NCI-H187 (cell line): ENCODE results near the gene LENG9.
"Not testable (repeated sequence)": the region's sequence is repeated elsewhere in the genome, so short reads cannot be mapped to it uniquely, and the experiment has no call there.

Experiments used
- DNase-seq, 2 experiments: peaks; one replicate each; lab custom pipeline; 2025; lab: John Stamatoyannopoulos, UW

Gene LENG9

DNA sequence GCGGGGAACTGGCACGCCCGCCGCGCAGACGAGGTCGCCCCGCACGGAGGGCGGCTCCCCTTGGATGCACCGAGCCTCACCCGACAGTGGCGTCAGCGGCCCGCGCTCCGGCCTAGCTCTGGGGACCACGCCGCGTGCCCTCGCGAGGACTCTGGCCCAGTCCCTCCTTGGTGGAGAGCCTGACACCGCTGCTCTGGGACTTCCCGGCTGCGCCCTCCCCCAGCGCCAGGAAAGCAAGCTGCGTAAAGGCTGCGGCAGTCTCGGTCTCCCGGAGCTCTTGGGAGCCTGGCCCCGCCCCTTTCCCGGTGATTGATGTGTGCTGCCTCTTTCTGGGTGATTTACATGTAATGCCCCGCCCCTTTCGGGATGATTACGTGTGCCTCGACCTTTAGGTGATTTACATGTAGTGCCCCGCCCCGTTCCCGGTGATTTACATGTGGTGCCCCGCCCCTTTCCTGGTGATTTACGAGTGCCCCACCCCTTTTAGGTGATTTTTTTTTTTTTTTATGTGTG lies at the start of gene LENG9:
TSS of gene LENG9 (minus strand) at position 248 of the 513 bp plus-strand sequence. CDS start 252 bp downstream, outside the sequence.
- DNase-seq, result peak; percentile 31 to 74

DNA sequence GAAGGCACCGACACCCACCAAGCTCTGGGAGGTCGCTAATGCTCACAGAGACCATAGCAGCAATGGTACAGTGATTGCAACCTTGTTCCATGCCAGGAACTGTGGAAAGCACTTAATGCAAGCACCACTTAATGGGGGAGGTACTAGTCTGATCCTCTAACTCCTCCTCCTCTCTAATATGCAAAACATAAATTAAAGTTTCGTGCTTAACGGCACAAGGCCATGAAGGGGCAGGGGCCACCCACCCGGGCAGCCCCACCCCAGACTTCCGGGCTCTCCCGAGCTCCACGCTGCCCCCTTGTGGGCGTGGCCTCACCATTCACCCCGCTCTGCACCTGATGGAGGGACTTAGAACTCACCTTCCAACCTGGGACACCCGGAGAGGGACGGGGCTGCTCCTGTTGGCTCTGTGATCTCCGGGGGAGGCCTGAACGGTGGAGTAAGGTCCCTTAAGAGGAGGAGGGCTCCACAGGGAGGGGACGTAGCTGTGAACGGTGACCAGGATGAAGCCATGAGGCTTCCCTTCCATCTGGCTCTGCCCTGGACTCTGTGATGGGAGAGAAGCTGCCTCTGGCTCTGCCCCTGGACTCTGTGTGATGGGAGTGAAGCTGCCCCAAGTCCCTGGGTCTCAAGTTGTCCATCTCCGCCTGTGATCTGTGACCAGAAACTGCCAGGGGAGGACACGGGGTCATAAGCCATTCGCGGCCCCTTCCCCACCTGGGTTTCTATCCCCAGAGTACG lies 45.8 kb upstream of the LENG9 start:
- DNase-seq, result not testable (repeated sequence)

DNA sequence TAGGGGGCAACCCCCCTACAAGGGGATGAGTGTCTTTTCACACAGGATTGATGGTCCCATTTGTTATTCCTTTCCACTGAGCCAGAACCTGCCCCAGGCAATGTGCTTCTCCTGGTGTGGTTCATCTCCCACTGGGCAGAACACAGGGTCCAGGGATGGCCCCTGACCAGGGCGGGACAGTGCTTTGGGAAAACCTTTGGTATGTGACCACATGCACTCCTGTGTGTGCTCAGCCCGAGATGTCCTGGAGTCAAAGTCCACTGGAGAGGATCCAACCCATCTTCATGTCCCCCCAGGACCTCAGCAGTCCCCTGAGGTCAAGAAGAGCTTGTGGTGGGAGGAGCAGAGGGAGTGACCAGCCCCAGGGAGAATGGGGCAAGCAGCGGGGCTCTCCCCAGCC lies 44.9 kb upstream of the LENG9 start:
- DNase-seq, result not testable (repeated sequence)

- no peak for DNase-seq
Measured at GRCh38 chr19:54507824-54508223, 44.2 kb upstream of the LENG9 start.

DNA sequence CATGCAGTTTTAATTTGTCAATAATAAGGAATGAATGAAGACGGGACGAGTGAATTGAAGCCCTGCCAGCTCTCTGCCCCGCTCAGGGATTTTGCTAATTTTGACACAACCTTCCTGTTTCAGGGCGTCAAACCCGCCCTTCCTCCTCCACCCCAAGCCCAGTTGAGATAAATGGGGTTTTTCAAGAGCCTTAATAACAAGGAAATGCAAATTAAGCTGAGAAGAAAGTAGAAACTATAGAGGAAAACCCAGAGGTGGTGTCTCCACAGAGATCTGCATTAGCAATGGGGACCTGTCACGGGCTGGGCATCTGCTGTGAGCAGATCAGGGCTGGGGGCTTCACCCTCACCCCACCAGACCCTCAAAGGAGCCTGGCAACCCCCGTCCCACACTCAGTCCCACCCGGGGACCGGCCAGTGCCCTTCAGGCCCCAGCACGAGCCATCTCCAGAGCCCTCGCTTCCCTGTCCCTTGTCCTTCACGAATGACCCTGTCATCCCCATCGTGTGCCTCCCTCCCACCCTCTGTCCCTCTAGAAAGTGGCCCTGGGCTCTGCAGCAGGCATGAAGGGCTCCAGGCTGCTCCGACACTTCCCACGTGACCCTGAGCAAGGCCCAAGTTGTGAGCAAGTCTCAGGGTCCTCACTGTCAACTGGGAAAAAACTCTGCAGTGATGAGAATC lies 43.6 kb upstream of the LENG9 start:
- DNase-seq, result not testable (repeated sequence)

GRCh38 chr19:54506079-54506478 lies 42.5 kb upstream of the LENG9 start:
- DNase-seq, result no peak

DNA sequence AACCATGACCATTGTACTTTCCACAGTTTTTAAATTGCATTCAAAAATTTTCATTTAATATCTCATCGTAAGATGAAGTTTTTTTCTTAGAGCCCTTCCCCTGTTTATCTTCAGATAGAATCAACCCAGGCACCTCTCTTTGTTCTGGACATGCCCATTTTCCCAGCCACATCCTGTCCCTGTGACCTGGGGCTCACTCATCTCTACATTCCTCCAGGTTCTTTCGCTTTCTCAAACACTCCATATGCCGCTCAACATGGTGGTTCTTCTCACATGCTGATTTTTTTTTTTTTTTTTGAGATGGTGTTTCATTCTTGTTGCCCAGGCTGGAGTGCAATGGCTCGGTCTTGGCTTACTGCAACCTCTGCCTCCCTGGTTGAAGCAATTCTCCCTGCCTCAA lies 42.0 kb upstream of the LENG9 start:
- not testable (repeated sequence) for DNase-seq

GRCh38 chr19:54502518-54503048 lies 39.0 kb upstream of the LENG9 start, which contains the start of gene LAIR2:
TSS of gene LAIR2 (plus strand) at chr19:54502831. CDS start at chr19:54502919, 88 bp downstream.
- DNase-seq, result no peak

- not testable (repeated sequence) for DNase-seq
Measured at GRCh38 chr19:54498451-54498772, 34.8 kb upstream of the LENG9 start.

- not testable (repeated sequence) for DNase-seq
Measured at GRCh38 chr19:54497747-54498450, 34.3 kb upstream of the LENG9 start.

- not testable (repeated sequence) for DNase-seq
Measured at GRCh38 chr19:54495284-54495683, 31.7 kb upstream of the LENG9 start.

DNA sequence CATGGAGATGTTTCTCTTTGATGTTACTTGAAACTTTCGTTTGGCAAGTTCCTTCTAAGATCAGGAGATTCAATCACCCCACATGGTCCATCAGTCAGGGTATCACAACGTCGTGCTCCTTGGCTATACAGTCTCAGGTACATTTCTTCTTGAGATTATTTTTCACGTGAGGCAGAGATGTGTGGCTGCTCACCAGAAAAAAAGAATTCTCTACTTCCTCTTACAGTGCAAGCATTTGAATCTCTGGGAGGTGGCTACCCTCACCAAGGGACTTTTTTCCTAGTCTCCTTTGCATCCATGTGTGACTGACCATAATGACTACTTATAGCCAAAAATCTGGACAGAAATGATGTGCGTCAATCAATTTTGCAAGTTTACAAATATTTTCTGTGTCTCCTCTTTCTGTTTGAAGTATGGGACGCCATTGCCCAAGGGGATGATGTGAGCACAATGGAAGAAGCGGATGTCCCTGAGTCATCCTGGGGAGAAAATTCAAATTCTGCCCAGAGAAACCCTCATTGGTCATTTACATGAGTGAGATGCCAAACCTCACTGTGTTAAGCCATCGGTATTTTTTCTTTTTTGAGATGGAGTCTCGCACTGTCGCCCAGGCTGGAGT lies 30.5 kb upstream of the LENG9 start:
- DNase-seq, result no peak

DNA sequence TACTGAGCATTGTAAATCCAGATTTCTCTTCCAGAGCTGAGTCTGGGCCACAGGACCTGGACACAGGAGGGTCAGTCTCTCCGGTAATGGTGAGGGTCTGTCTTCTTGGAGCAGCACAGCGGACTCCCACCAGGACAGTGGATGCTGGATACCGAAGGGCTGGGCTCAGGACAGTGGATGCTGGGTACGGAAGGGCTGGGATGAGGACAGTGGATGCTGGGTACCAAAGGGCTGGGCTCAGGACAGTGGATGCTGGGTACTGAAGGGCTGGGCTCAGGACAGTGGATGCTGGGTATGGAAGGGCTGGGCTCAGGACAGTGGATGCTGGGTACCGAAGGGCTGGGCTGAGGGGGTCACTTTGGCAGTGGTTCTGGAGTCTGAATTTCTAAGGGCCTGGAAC lies 29.5 kb upstream of the LENG9 start:
- not testable (repeated sequence) for DNase-seq

GRCh38 chr19:54492568-54492967 lies 29.0 kb upstream of the LENG9 start:
- no peak for DNase-seq

- no peak for DNase-seq
Measured at GRCh38 chr19:54489766-54490165, 26.2 kb upstream of the LENG9 start.

- DNase-seq, result no peak
Measured at GRCh38 chr19:54489341-54489740, 25.8 kb upstream of the LENG9 start.

DNA sequence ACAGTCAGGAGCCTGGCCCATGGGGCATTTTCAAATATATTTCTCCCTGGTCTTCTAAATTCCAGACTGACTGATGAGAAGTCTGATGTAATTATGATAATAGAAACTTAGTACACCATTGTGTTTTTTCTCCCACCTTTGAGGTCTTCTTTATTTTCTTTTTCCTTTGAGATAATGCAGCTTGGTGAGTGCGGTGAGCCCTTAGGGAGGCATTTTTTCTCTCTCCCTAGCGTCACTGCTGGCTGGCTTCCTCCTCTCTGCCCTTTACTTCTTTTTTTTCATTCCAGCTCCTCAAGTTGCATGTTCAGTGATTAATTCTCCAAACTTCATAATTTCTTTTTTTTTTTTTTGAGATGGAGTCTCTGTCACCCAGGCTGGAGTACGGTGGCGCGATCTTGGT lies 22.3 kb upstream of the LENG9 start:
- no peak for DNase-seq

- DNase-seq, result no peak
Measured at GRCh38 chr19:54484451-54484850, 20.9 kb upstream of the LENG9 start.

GRCh38 chr19:54482889-54483288 lies 19.3 kb upstream of the LENG9 start:
- no peak for DNase-seq

GRCh38 chr19:54481326-54481930 lies 17.9 kb upstream of the LENG9 start:
- no peak for DNase-seq

- DNase-seq, result no peak
Measured at GRCh38 chr19:54480051-54480450, 16.5 kb upstream of the LENG9 start.
